ENCODE data around the gene ASGR1.
"Not testable (repeated sequence)": the region's sequence is repeated elsewhere in the genome, so short reads cannot be mapped to it uniquely, and the experiment has no call there.

ASGR1 gene

GRCh38 chr17:7169565-7169908 lies 9.6 kb downstream of the ASGR1 start:
- DNase-seq (ENCODE audit: low read depth, low spot score); H3K27ac ChIP-seq: not testable (repeated sequence)

GRCh38 chr17:7168841-7169564 lies 10.2 kb downstream of the ASGR1 start:
- not testable (repeated sequence) for DNase-seq (ENCODE audit: low read depth, low spot score); H3K27ac ChIP-seq

GRCh38 chr17:7167832-7168231 lies 11.3 kb downstream of the ASGR1 start:
- H3K27ac ChIP-seq = no peak overlapping the region
- no peak for DNase-seq (ENCODE audit: low read depth, low spot score)

- H3K27ac ChIP-seq = no peak overlapping the region
- DNase-seq (ENCODE audit: low read depth, low spot score) = no peak
These were observed 12.3 kb downstream of the ASGR1 start for GRCh38 chr17:7166873-7167272.

GRCh38 chr17:7159571-7159970 lies 19.6 kb downstream of the ASGR1 start:
- DNase-seq (ENCODE audit: low read depth, low spot score); H3K27ac ChIP-seq: not testable (repeated sequence)

- H3K27ac ChIP-seq; DNase-seq (ENCODE audit: low read depth, low spot score): not testable (repeated sequence)
These were observed 20.7 kb downstream of the ASGR1 start for GRCh38 chr17:7158424-7158823.

GRCh38 chr17:7156342-7156940 lies 22.7 kb downstream of the ASGR1 start:
- DNase-seq (ENCODE audit: low read depth, low spot score) = no peak
- no peak overlapping the region for H3K27ac ChIP-seq

- DNase-seq (ENCODE audit: low read depth, low spot score) = peak; percentile 29
- no peak overlapping the region for H3K27ac ChIP-seq
These were observed 31.4 kb downstream of the ASGR1 start for GRCh38 chr17:7147772-7148171.

GRCh38 chr17:7146115-7146514 lies 33.1 kb downstream of the ASGR1 start:
- H3K27ac ChIP-seq = no peak overlapping the region
- no peak for DNase-seq (ENCODE audit: low read depth, low spot score)

- H3K27ac ChIP-seq = no peak overlapping the region
- no peak for DNase-seq (ENCODE audit: low read depth, low spot score)
These were observed 35.0 kb downstream of the ASGR1 start for GRCh38 chr17:7144213-7144612.

- H3K27ac ChIP-seq = peak overlapping the region; percentile 45
- DNase-seq (ENCODE audit: low read depth, low spot score) = peak; percentile 36
These were observed 37.3 kb downstream of the ASGR1 start for GRCh38 chr17:7141824-7142223.

GRCh38 chr17:7139400-7139799 lies 39.8 kb downstream of the ASGR1 start:
- H3K27ac ChIP-seq = peak overlapping the region; percentile 28
- DNase-seq (ENCODE audit: low read depth, low spot score) = no peak

- DNase-seq (ENCODE audit: low read depth, low spot score) = no peak
- peak overlapping the region; percentile 28 for H3K27ac ChIP-seq
These were observed 40.3 kb downstream of the ASGR1 start for GRCh38 chr17:7138800-7139381.

- DNase-seq (ENCODE audit: low read depth, low spot score) = no peak
- H3K27ac ChIP-seq = no peak overlapping the region
These were observed 41.8 kb downstream of the ASGR1 start for GRCh38 chr17:7137171-7137943.

- peak; percentile 16 for DNase-seq (ENCODE audit: low read depth, low spot score)
- H3K27ac ChIP-seq = no peak overlapping the region
These were observed 42.8 kb downstream of the ASGR1 start for GRCh38 chr17:7136266-7136877.

GRCh38 chr17:7133916-7134315 lies 45.3 kb downstream of the ASGR1 start:
- no peak for DNase-seq (ENCODE audit: low read depth, low spot score)
- no peak overlapping the region for H3K27ac ChIP-seq

- DNase-seq (ENCODE audit: low read depth, low spot score) = no peak
- H3K27ac ChIP-seq = no peak overlapping the region
These were observed 45.7 kb downstream of the ASGR1 start for GRCh38 chr17:7133424-7133823.

GRCh38 chr17:7132511-7133094 lies 46.6 kb downstream of the ASGR1 start:
- no peak overlapping the region for H3K27ac ChIP-seq
- no peak for DNase-seq (ENCODE audit: low read depth, low spot score)

- no peak overlapping the region for H3K27ac ChIP-seq
- no peak for DNase-seq (ENCODE audit: low read depth, low spot score)
These were observed 47.8 kb downstream of the ASGR1 start for GRCh38 chr17:7131423-7131791.

All from epithelial cell of prostate (primary cell).